Measurements from ENCODE around the gene FBXL15.

DNA sequence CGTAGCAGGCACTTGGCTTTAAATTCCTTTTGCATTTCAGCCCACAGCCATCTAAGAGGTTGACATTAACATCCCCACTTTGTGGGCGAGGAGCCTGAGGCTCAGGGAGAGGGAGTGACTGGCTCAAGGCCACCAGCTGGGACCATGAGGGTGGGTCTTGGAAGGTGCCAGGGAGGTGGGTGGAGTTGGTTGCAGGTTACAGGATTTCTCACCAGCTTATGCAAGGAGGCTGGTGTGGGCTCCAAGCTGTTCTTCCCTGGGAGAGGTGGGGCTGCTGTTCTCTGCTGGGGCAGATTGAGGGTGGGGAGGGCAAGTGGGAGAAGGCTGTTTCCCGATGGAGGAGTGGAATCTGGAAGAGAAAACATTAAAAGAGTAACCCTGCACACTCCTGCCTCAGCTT lies 44.8 kb downstream of the FBXL15 start:
- TF ChIP-seq, protein P1, sequence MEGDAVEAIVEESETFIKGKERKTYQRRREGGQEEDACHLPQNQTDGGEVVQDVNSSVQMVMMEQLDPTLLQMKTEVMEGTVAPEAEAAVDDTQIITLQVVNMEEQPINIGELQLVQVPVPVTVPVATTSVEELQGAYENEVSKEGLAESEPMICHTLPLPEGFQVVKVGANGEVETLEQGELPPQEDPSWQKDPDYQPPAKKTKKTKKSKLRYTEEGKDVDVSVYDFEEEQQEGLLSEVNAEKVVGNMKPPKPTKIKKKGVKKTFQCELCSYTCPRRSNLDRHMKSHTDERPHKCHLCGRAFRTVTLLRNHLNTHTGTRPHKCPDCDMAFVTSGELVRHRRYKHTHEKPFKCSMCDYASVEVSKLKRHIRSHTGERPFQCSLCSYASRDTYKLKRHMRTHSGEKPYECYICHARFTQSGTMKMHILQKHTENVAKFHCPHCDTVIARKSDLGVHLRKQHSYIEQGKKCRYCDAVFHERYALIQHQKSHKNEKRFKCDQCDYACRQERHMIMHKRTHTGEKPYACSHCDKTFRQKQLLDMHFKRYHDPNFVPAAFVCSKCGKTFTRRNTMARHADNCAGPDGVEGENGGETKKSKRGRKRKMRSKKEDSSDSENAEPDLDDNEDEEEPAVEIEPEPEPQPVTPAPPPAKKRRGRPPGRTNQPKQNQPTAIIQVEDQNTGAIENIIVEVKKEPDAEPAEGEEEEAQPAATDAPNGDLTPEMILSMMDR (IDR thresholded peaks at IDR 0.05; ENCODE audit: low read depth, low read length): no peak
- no peak for TF ChIP-seq POLR2A (IDR thresholded peaks at IDR 0.05; ENCODE audit: extremely low read depth, insufficient read length)
- TF ChIP-seq, protein P2, sequence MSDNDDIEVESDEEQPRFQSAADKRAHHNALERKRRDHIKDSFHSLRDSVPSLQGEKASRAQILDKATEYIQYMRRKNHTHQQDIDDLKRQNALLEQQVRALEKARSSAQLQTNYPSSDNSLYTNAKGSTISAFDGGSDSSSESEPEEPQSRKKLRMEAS (IDR thresholded peaks at IDR 0.05; ENCODE audit: low read depth, low read length): no peak

All from NB4 (cell line).